Neuronal stem cell (in vitro differentiated cells): ENCODE data around the gene NGDN.

Experiments used
- DNase-seq: peaks from one replicate; pipeline ENCODE4 v3.0.0-alpha.2; 2013; ENCODE audit warnings: low spot score
- H2AFZ ChIP-seq: one replicate; pipeline ENCODE4 v1.6.1; 2013; ENCODE audit warnings: mild to moderate bottlenecking, low read length, inconsistent platforms
- H2AK5ac ChIP-seq: 2 replicates; pipeline ENCODE4 v1.6.1; 2013; ENCODE audit warnings: low read depth, mild to moderate bottlenecking, inconsistent platforms, low read length, moderate library complexity, mixed read lengths
- H2BK120ac ChIP-seq: 2 replicates; pipeline ENCODE4 v1.6.1; 2013; ENCODE audit warnings: low read depth, mild to moderate bottlenecking, inconsistent platforms, low read length, moderate library complexity, mixed read lengths
- H2BK12ac ChIP-seq: one replicate; pipeline ENCODE4 v1.6.1; 2013; ENCODE audit warnings: low read length, inconsistent platforms
- H2BK15ac ChIP-seq: 2 replicates; pipeline ENCODE4 v1.6.1; 2013; ENCODE audit warnings: mild to moderate bottlenecking, low read length, inconsistent platforms, mixed read lengths
- H2BK5ac ChIP-seq: one replicate; pipeline ENCODE4 v1.6.1; 2013; ENCODE audit warnings: inconsistent platforms, mild to moderate bottlenecking, low read length, moderate library complexity
- H3K14ac ChIP-seq: one replicate; pipeline ENCODE4 v1.6.1; 2013; ENCODE audit warnings: low read length, inconsistent platforms
- H3K18ac ChIP-seq: 2 replicates; pipeline ENCODE4 v1.6.1; 2013; ENCODE audit warnings: low read length, inconsistent platforms
- H3K23ac ChIP-seq: 2 replicates; pipeline ENCODE4 v1.6.1; 2013; ENCODE audit warnings: low read depth, mild to moderate bottlenecking, mixed read lengths, low read length, inconsistent platforms; ENCODE audit not compliant: poor library complexity
- H3K27ac ChIP-seq: replicated peaks from 3 replicates; pipeline ENCODE4 v1.5.1; 2013; ENCODE audit warnings: low read length, inconsistent platforms
- H3K27me3 ChIP-seq, 3 experiments: 2 replicates each; pipeline ENCODE4 v1.6.1; 2013; ENCODE audit warnings: low read length in 3 of 3, mild to moderate bottlenecking in 2 of 3, inconsistent platforms in 1 of 3, low read depth in 1 of 3, mixed read lengths in 1 of 3, moderate library complexity in 1 of 3; ENCODE audit not compliant: control insufficient read depth in 3 of 3, insufficient read depth in 3 of 3
- H3K36me3 ChIP-seq, 2 donors: replicated peaks in 1 of 2; 2 replicates each; pipeline ENCODE4 v1.6.1; 2013; ENCODE audit warnings: low read length in 2 of 2; ENCODE audit not compliant: control insufficient read depth in 2 of 2, insufficient read depth in 2 of 2
- H3K4ac ChIP-seq: 2 replicates; pipeline ENCODE4 v1.6.1; 2013; ENCODE audit warnings: inconsistent platforms, mild to moderate bottlenecking, low read length, moderate library complexity
- H3K4me1 ChIP-seq, 2 donors: 1 replicate in 1 of 2; 2 replicates in 1 of 2; pipeline ENCODE4 v1.6.1; 2013; ENCODE audit warnings: low read length in 2 of 2, low read depth in 1 of 2; ENCODE audit not compliant: control insufficient read depth in 2 of 2, insufficient read depth in 1 of 2
- H3K4me2 ChIP-seq: one replicate; pipeline ENCODE4 v1.6.1; 2013; ENCODE audit warnings: mild to moderate bottlenecking, low read length, inconsistent platforms; ENCODE audit not compliant: insufficient read depth, poor library complexity, severe bottlenecking
- H3K4me3 ChIP-seq, 2 donors: 2 replicates each; pipeline ENCODE4 v1.5.1; 2013; ENCODE audit warnings: low read length in 2 of 2, mild to moderate bottlenecking in 2 of 2, inconsistent platforms in 1 of 2, moderate library complexity in 1 of 2
- H3K79me1 ChIP-seq: one replicate; pipeline ENCODE4 v1.6.1; 2013; ENCODE audit warnings: low read depth, mild to moderate bottlenecking, inconsistent platforms, low read length, moderate library complexity
- H3K9ac ChIP-seq: one replicate; pipeline ENCODE4 v1.6.1; 2013; ENCODE audit warnings: mild to moderate bottlenecking, low read depth, low read length, inconsistent platforms; ENCODE audit not compliant: poor library complexity
- H3K9me3 ChIP-seq, 2 donors: replicated peaks in 1 of 2; 2 replicates each; pipeline versions ENCODE3 to v1.6.1; 2013; ENCODE audit warnings: low read length in 2 of 2, mild to moderate bottlenecking in 2 of 2, inconsistent platforms in 1 of 2, low read depth in 1 of 2, mixed read lengths in 1 of 2, moderate library complexity in 1 of 2; ENCODE audit not compliant: control insufficient read depth in 2 of 2, insufficient read depth in 1 of 2
- H4K8ac ChIP-seq: one replicate; pipeline ENCODE4 v1.6.1; 2013; ENCODE audit warnings: low read depth, mild to moderate bottlenecking, inconsistent platforms, low read length, moderate library complexity
- H4K91ac ChIP-seq: one replicate; pipeline ENCODE4 v1.6.1; 2013; ENCODE audit warnings: low read length, low read depth, mild to moderate bottlenecking, inconsistent platforms; ENCODE audit not compliant: poor library complexity
- WGBS, 2 donors: extraction: QIAGEN DNeasy Blood & Tissue Kit; methylation state at CpG; one replicate each; pipeline ENCODE4 v1.1.7; 2013; ENCODE audit warnings: missing lambda C conversion rate in 2 of 2, mixed read lengths in 1 of 2; ENCODE audit not compliant: insufficient read length in 2 of 2, insufficient replicate concordance in 1 of 2; ENCODE audit errors: extremely low coverage in 2 of 2; 5-methylcytosine and 5-hydroxymethylcytosine counted together

Gene NGDN

DNA sequence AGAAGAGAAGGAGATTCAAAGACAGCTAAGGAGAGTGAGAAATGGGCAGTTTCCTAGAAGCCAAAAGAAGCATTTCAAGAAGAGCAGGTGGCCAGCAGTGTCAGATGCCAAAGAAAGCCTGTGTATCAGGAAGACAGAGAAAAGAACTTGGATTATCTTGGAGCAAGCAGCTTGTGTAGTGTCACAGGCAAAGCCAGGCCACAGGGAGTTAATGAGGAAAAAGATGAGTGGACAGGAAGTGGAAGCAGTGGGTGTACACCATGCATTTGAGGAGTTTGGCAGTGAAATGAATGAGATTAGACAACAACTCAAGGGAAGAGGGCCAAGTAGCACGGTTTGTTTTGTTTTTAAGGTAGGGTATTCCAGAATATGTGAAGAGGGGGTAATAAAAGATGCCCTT, 28.4 kb upstream of the NGDN start:
- Histone ChIP-seq H3K4me1 (peaks cover 41 to 52% of the 10 kb centered on the region in 2 donors), H3K14ac (no peak overlapping the region), H2AK5ac (no peak overlapping the region), H2BK120ac (no peak overlapping the region), H3K18ac (no peak overlapping the region), H2BK12ac (no peak overlapping the region), H2BK15ac (no peak overlapping the region), H4K8ac (no peak overlapping the region), H3K23ac (no peak overlapping the region), H3K27ac (no peak overlapping the region), H2AFZ (peak overlapping the region; percentile 63), H2BK5ac (no peak overlapping the region), H3K79me1 (no peaks in the 10 kb centered on the region), H3K36me3 (no peaks in the 10 kb centered on the region), H3K9ac (no peak overlapping the region), H3K4ac (no peak overlapping the region), H3K4me2 (no peak overlapping the region), H3K4me3 (no peak overlapping the region), H4K91ac (no peak overlapping the region), H3K27me3 (peaks cover 0 to under 1% (median 0%) of the 10 kb centered on the region in 3 experiments), H3K9me3 (no peaks in the 10 kb centered on the region)
- no CpG with 5 or more reads among the region's 1 CpG for WGBS, 2 donors
- DNase-seq: no peak

DNA sequence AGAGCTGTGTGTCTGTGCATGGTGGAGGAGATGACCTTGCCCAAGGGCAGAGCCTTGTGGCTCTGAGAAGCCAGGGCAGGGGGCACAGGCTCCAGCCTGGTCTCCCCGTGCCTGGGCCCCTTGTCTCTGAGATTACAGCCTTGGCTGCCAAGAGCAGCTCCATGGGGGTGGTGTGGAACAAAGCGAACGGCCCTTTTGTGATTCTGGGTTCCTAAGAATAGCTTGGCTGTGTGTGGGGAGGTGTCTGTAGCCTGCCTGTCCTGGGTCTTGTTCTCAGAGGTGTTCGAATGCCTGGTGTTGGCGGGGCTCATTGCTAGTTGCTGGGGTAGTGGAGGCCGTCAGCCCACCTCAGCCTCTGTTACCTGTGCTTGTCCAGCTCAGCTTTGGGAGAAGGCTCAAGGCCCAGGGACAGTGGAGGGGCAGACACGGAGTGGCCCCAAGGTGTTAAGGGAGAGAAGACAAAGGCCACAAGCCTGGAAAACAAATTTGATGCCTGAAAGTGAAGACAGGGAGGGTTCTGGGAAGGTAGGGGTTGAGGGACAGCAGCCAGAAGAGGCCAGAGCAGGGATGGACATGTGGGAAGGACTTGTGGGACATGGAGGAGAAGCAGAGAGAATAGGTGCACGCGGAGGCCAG, 26.7 kb upstream of the NGDN start:
- Histone ChIP-seq H2AFZ (peak overlapping the region; percentile 78), H2BK15ac (peak overlapping the region; percentile 23), H3K9ac (no peak overlapping the region), H3K27ac (no peak overlapping the region), H3K79me1 (no peaks in the 10 kb centered on the region), H3K4me2 (no peak overlapping the region), H2BK5ac (peak overlapping the region; percentile 56), H3K4me3 (no peak overlapping the region), H3K23ac (no peak overlapping the region), H3K14ac (no peak overlapping the region), H2AK5ac (peak overlapping the region; percentile 57), H3K36me3 (no peaks in the 10 kb centered on the region), H2BK120ac (peak overlapping the region; percentile 69), H3K9me3 (no peaks in the 10 kb centered on the region), H3K27me3 (peaks cover 0 to 11% (median 0%) of the 10 kb centered on the region in 3 experiments), H2BK12ac (peak overlapping the region; percentile 85), H3K4me1 (peaks cover 23 to 34% of the 10 kb centered on the region in 2 donors), H4K8ac (no peak overlapping the region), H4K91ac (no peak overlapping the region), H3K18ac (peak overlapping the region; percentile 73), H3K4ac (peak overlapping the region; percentile 37)
- no peak for DNase-seq
- WGBS, 2 donors: no CpG with 5 or more reads among the region's 9 CpGs

DNA sequence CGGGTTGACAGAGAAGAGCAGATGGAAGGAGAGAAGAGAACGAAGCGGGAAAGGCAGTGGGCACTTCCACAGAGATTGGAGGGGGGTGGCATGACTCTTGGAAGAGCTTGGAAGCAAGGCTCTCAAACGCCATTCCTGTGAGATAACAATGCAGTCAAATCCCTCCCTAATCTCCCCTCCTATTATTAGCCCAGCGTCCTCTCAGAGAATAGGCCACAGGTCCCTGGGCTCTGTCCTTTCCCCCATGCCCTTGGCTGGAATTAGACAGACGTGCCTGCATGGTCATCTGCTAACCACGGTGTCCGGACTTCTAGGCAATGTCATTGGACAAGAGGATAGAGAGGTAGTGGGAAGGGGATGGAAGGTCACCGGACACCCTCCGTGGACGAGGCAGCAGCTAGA, 26.1 kb upstream of the NGDN start:
- H3K27me3 ChIP-seq: peaks cover 0 to 15% (median 0%) of the 10 kb centered on the region in 3 experiments
- no peaks in the 10 kb centered on the region for H3K9me3 ChIP-seq
- peaks cover 18 to 28% of the 10 kb centered on the region in 2 donors for H3K4me1 ChIP-seq
- H2BK15ac ChIP-seq: peak overlapping the region; percentile 23
- H3K18ac ChIP-seq: no peak overlapping the region
- H2BK120ac ChIP-seq: no peak overlapping the region
- H3K4ac ChIP-seq: no peak overlapping the region
- H3K79me1 ChIP-seq: no peaks in the 10 kb centered on the region
- H3K4me2 ChIP-seq: no peak overlapping the region
- peak overlapping the region; percentile 78 for H2AFZ ChIP-seq
- DNase-seq: no peak
- H4K91ac ChIP-seq: no peak overlapping the region
- no peak overlapping the region for H3K23ac ChIP-seq
- no peak overlapping the region for H4K8ac ChIP-seq
- WGBS, 2 donors: no CpG with 5 or more reads among the region's 11 CpGs
- H3K4me3 ChIP-seq: no peak overlapping the region
- no peaks in the 10 kb centered on the region for H3K36me3 ChIP-seq
- no peak overlapping the region for H2BK5ac ChIP-seq
- H3K27ac ChIP-seq: no peak overlapping the region
- H3K14ac ChIP-seq: no peak overlapping the region
- H3K9ac ChIP-seq: no peak overlapping the region
- H2BK12ac ChIP-seq: no peak overlapping the region
- no peak overlapping the region for H2AK5ac ChIP-seq

DNA sequence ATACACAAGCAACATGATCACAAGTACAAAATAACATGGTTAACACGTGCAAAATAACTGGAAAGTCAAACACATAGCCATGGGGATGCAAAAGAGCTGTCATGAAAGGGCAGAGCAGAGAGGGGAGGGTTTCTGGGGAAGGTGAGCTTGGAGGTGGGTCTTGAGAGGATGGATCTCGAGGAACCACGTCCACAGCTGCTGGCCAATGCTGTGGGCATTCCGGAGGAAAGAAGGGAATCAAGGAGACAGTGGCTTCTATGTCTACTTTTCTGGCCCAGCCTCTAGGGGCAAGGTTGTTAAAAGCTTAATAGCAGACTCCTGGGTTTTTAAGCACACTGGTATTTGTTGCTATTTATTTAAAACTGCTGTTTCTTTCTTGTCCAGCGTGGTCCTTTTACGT, 25.6 kb upstream of the NGDN start:
- H3K23ac ChIP-seq: no peak overlapping the region
- no peak overlapping the region for H2BK12ac ChIP-seq
- H4K8ac ChIP-seq: no peak overlapping the region
- no peak overlapping the region for H2AK5ac ChIP-seq
- H3K9ac ChIP-seq: no peak overlapping the region
- H3K4ac ChIP-seq: no peak overlapping the region
- H3K14ac ChIP-seq: no peak overlapping the region
- peaks cover 0 to 17% (median 0%) of the 10 kb centered on the region in 3 experiments for H3K27me3 ChIP-seq
- DNase-seq: no peak
- no peak overlapping the region for H2BK15ac ChIP-seq
- WGBS, 2 donors: no CpG with 5 or more reads among the region's 6 CpGs
- H3K36me3 ChIP-seq: no peaks in the 10 kb centered on the region
- H2AFZ ChIP-seq: no peak overlapping the region
- no peak overlapping the region for H3K27ac ChIP-seq
- no peak overlapping the region for H3K4me3 ChIP-seq
- no peak overlapping the region for H2BK120ac ChIP-seq
- H3K79me1 ChIP-seq: no peaks in the 10 kb centered on the region
- H2BK5ac ChIP-seq: no peak overlapping the region
- no peak overlapping the region for H3K4me2 ChIP-seq
- no peak overlapping the region for H3K18ac ChIP-seq
- no peak overlapping the region for H4K91ac ChIP-seq
- H3K9me3 ChIP-seq: no peaks in the 10 kb centered on the region
- H3K4me1 ChIP-seq: peaks cover 13 to 25% of the 10 kb centered on the region in 2 donors
